ENCODE data around the gene ZNRF4.

The ZNRF4 gene

GRCh38 chr19:5458420-5458819 lies 3.2 kb downstream of the ZNRF4 start:
- DNase-seq (ENCODE audit: low spot score), result no peak
- Histone ChIP-seq H3K27ac (no peak overlapping the region), H3K4me3 (no peak overlapping the region)
- TF ChIP-seq, protein P1, sequence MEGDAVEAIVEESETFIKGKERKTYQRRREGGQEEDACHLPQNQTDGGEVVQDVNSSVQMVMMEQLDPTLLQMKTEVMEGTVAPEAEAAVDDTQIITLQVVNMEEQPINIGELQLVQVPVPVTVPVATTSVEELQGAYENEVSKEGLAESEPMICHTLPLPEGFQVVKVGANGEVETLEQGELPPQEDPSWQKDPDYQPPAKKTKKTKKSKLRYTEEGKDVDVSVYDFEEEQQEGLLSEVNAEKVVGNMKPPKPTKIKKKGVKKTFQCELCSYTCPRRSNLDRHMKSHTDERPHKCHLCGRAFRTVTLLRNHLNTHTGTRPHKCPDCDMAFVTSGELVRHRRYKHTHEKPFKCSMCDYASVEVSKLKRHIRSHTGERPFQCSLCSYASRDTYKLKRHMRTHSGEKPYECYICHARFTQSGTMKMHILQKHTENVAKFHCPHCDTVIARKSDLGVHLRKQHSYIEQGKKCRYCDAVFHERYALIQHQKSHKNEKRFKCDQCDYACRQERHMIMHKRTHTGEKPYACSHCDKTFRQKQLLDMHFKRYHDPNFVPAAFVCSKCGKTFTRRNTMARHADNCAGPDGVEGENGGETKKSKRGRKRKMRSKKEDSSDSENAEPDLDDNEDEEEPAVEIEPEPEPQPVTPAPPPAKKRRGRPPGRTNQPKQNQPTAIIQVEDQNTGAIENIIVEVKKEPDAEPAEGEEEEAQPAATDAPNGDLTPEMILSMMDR (IDR thresholded peaks at IDR 0.05), result no peak

- no peak overlapping the region for H3K4me3 ChIP-seq
- no peak for DNase-seq (ENCODE audit: low spot score)
- TF ChIP-seq, protein P1 (IDR thresholded peaks at IDR 0.05), result no peak
- no peak overlapping the region for H3K27ac ChIP-seq
Observed at GRCh38 chr19:5459360-5459759, 4.1 kb downstream of the ZNRF4 start.

DNA sequence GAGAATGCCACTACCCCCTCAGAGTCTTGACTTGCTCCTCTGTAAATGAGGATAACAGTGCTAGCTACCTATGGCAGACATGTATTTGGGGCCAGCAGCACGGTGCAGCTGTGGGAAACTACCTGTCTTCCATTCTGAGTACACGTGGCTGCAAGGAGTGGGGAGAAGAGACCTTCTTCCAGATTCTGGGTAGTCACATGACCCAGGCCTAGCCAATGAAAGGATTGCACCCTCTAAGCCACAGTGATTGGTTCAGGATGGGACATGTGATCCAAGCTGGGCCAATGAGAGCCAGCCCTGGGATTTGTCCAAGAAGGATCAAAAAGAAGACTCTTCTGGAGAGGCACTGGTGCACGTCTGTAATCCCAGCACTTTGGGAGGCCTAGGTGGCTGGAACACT lies 5.5 kb downstream of the ZNRF4 start:
- no peak for DNase-seq (ENCODE audit: low spot score)
- Histone ChIP-seq H3K27ac (no peak overlapping the region), H3K4me3 (no peak overlapping the region)
- TF ChIP-seq, protein P1 (IDR thresholded peaks at IDR 0.05), result no peak

- Histone ChIP-seq H3K4me3 (no peak overlapping the region), H3K27ac (no peak overlapping the region)
- TF ChIP-seq, protein P1 (IDR thresholded peaks at IDR 0.05), result no peak
- no peak for DNase-seq (ENCODE audit: low spot score)
Observed at GRCh38 chr19:5463959-5464358, 8.7 kb downstream of the ZNRF4 start.

DNA sequence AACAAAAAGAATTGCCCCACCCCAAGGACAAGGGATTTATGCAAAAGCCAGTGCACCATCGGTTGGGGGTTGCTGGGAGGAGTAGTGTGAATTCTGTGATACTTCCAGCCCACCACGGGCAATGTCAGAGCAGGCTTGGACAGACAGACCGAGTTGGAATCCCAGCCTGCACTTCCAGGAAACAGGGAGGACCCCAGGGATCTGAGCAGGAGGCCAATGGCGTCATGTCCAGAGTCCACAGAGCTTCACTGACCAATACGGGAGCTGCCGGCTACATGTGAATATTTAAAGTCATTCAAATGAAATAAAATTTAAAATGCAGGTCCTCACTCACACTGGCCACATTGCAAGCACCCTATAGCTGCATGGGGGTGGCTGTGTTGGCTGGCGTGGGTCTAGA lies 10.9 kb downstream of the ZNRF4 start:
- H3K27ac ChIP-seq, result no peak overlapping the region
- no peak for DNase-seq (ENCODE audit: low spot score)
- no peak overlapping the region for H3K4me3 ChIP-seq
- TF ChIP-seq, protein P1 (IDR thresholded peaks at IDR 0.05), result no peak

DNA sequence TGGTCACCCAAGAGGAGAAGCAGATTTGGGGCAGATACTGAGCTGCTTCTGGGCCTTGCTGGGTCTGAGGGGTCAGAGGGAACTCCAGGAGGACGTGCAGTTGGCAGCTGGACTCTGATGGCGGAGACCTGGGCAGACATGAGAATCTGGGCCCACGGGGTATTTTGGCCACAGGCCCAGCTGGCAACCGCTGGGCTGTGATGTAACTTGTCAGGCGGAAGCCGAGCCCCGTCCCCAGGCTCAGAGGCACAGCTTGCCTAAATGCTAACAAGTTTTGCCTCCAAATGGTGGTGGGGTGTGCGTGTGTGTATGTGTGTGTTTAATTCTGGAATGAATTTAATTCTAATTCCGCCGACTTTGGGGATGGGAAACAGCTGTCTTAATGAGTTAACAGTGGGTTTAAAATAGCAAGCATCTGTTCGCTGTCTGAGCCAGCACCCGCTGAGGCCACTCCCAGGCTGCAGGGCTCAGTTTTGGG lies 11.6 kb downstream of the ZNRF4 start:
- H3K4me3 ChIP-seq, result no peak overlapping the region
- TF ChIP-seq, protein P1 (IDR thresholded peaks at IDR 0.05), result no peak
- DNase-seq (ENCODE audit: low spot score), result no peak
- H3K27ac ChIP-seq, result no peak overlapping the region

DNA sequence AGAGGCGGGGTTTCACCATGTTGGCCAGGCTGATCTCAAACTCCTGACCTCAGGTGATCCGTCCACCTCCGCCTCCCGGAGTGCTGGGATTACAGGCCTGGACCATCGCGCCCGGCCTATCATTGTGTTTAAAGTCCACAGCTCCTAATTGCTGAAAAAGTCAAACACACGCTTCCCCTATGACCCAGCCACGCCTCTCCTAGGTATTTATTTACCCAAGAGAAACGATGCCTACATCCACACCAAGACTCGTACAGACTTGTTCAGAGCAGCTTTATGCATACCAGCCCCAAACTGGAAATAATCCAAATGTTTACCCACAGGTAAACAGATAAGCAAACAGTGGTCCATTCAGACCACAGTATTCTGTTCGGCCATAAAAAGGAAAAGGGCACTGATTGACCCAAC lies 15.1 kb downstream of the ZNRF4 start:
- Histone ChIP-seq H3K27ac (no peak overlapping the region), H3K4me3 (no peak overlapping the region)
- DNase-seq (ENCODE audit: low spot score), result no peak
- TF ChIP-seq, protein P1 (IDR thresholded peaks at IDR 0.05), result no peak
